ENCODE results near the gene TFG. TPM values are rescaled to one million over a fixed set of nuclear protein-coding genes. Genes with fewer than 3 reads are reported as not detected.

The TFG gene
- total and polyA plus RNA-seq, 10 of the 15 experiments (the other 5 are each of a cell fraction or from before 2014, with no cell fraction given), result 29.3 to 126 (median 57.6) TPM

DNA sequence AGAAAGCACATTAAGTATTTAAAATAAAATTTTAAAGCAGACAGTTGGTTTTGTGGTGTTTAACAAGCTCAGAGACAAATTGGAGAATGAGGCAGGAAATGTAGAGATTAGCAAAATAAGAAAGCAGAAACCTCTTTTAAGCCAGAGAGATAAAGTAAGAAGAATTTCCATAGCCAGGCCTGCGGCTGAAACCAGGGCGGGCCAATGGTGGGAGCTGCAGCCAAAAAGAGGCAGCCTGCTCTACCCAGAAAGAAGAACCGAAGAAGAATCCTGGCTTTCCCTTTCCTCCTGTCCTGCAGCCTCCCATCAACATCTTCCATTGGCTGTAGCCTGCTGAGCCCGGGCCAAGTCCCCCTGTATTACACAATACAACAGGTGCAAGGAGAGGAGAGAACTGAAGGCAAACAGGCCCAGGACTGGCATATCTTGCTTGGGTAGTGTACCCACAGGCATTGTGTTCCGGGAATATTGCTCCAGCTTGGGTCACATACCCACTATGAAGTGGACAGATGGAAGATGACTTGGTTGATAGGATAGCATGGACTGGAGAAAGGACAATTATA lies 11.5 kb upstream of the TFG start:
- CTCF ChIA-PET, result interaction anchor here (1.2 kb wide), 1 partner anchor 11 kb away, joined by 4 read pairs; no protein-coding TSS in a partner anchor
- DNase-seq (ENCODE audit: low read depth, low spot score), result no peak
- WGBS (ENCODE audit: insufficient coverage, insufficient replicate concordance, low lambda C conversion rate, missing lambda C conversion rate), result 45% methylated on average over 5 of the region's 5 CpGs
- intact Hi-C loops (cut with micrococcal nuclease; ENCODE audit: unreplicated experiment), result no loop called here
- Histone ChIP-seq H2AFZ (ENCODE audit: control insufficient read depth, low read depth, low read length) (no peak overlapping the region), H3K36me3 (ENCODE audit: control insufficient read depth in 2 of 2, insufficient read depth in 2 of 2, low read length in 1 of 2) (no peaks in the 10 kb centered on the region), H3K4me1 (ENCODE audit: control insufficient read depth, insufficient read depth, low read length) (no peaks in the 10 kb centered on the region), H3K27ac (ENCODE audit: control insufficient read depth, insufficient read depth) (no peak overlapping the region), H3K4me3 (no peak overlapping the region), H3K79me2 (ENCODE audit: control insufficient read depth, insufficient read depth, low read length) (no peaks in the 10 kb centered on the region), H3K27me3 (replicated peaks in 1 of 2; ENCODE audit: control insufficient read depth in 2 of 2, insufficient read depth in 2 of 2, low read length in 1 of 2) (no peaks in the 10 kb centered on the region), H3K9me3 (replicated peaks; ENCODE audit: control insufficient read depth, insufficient read depth, low read length) (no peaks in the 10 kb centered on the region; the same call in 2 of the 3 replicates), H3K4me2 (ENCODE audit: control insufficient read depth, insufficient read depth) (no peak overlapping the region), H4K20me1 (ENCODE audit: control insufficient read depth, insufficient read depth) (no peaks in the 10 kb centered on the region), H3K9ac (ENCODE audit: control insufficient read depth, insufficient read depth, low read length) (no peak overlapping the region)
- POLR2A ChIA-PET, result no interaction called here
- in situ Hi-C loops (cut with MboI), result no loop called here
- RAD21 ChIA-PET (ENCODE audit: unreplicated experiment), result no interaction called here
- no peak for FAIRE-seq
- BruUV-seq (replicated peaks), result no TSS peak
- SMC1A ChIA-PET (ENCODE audit: uncharacterized antibody, unreplicated experiment), result interaction anchor here (1.0 kb wide), 1 partner anchor 230 kb away, joined by 3 read pairs; no protein-coding TSS in a partner anchor
- TF ChIP-seq SP1 (IDR thresholded peaks at IDR 0.05; ENCODE audit: low read depth, low read length), result no peak
- TF ChIP-seq ETV6 (conservative IDR thresholded peaks at IDR 0.05 in 1 of 2, IDR thresholded peaks at IDR 0.05 in 1 of 2; ENCODE audit: borderline replicate concordance in 1 of 2, low read depth in 1 of 2), result no peak
- TF ChIP-seq RBBP5 (conservative IDR thresholded peaks at IDR 0.05), result no peak
- TF ChIP-seq LARP7 (IDR thresholded peaks at IDR 0.05), result no peak
- no peak for TF ChIP-seq EED (IDR thresholded peaks at IDR 0.05; ENCODE audit: low read depth)
- no peak for ATAC-seq

DNA sequence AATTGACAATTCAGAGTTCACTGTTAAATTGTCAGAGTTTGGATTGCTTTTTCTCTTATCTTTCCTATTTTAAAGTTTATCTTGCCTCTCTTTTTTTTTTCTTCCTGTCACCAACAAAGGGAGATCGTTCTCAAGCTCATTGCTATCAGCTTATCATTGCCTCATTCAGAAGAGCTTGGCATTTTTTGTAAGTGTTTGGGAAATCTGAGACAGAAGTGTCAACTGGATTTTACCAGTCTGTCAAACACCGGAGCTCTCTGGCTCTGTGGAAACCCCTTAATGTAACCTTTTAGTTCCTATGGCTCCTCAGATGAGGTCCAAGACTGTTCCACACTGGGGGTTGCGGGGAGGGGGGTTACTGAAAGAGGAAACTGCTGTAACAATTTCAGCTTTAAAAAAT lies 10.6 kb upstream of the TFG start:
- 36% methylated on average over 3 of the region's 3 CpGs for WGBS (ENCODE audit: insufficient coverage, insufficient replicate concordance, low lambda C conversion rate, missing lambda C conversion rate)
- no TSS peak for BruUV-seq (replicated peaks)
- TF ChIP-seq SMARCA5 (IDR thresholded peaks at IDR 0.05) (no peak), JUND (IDR thresholded peaks at IDR 0.05; ENCODE audit: low read depth, low read length) (no peak), ZNF24 (IDR thresholded peaks at IDR 0.05) (no peak), POLR2AphosphoS5 (IDR thresholded peaks at IDR 0.05; ENCODE audit: low read length) (no peak), FOXM1 (IDR thresholded peaks at IDR 0.05; ENCODE audit: low read depth, low read length) (no peak), GATAD2B (conservative IDR thresholded peaks at IDR 0.05; ENCODE audit: low read depth) (no peak), POU2F2 (IDR thresholded peaks at IDR 0.05; ENCODE audit: borderline replicate concordance, low read depth, low read length) (no peak)
- TF ChIP-seq, protein P1, sequence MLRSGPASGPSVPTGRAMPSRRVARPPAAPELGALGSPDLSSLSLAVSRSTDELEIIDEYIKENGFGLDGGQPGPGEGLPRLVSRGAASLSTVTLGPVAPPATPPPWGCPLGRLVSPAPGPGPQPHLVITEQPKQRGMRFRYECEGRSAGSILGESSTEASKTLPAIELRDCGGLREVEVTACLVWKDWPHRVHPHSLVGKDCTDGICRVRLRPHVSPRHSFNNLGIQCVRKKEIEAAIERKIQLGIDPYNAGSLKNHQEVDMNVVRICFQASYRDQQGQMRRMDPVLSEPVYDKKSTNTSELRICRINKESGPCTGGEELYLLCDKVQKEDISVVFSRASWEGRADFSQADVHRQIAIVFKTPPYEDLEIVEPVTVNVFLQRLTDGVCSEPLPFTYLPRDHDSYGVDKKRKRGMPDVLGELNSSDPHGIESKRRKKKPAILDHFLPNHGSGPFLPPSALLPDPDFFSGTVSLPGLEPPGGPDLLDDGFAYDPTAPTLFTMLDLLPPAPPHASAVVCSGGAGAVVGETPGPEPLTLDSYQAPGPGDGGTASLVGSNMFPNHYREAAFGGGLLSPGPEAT (IDR thresholded peaks at IDR 0.05; ENCODE audit: low read depth), result no peak
- TF ChIP-seq, protein P2, sequence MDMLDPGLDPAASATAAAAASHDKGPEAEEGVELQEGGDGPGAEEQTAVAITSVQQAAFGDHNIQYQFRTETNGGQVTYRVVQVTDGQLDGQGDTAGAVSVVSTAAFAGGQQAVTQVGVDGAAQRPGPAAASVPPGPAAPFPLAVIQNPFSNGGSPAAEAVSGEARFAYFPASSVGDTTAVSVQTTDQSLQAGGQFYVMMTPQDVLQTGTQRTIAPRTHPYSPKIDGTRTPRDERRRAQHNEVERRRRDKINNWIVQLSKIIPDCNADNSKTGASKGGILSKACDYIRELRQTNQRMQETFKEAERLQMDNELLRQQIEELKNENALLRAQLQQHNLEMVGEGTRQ (IDR thresholded peaks at IDR 0.05; ENCODE audit: borderline replicate concordance, low read depth, low read length), result no peak
- TF ChIP-seq, protein P3, sequence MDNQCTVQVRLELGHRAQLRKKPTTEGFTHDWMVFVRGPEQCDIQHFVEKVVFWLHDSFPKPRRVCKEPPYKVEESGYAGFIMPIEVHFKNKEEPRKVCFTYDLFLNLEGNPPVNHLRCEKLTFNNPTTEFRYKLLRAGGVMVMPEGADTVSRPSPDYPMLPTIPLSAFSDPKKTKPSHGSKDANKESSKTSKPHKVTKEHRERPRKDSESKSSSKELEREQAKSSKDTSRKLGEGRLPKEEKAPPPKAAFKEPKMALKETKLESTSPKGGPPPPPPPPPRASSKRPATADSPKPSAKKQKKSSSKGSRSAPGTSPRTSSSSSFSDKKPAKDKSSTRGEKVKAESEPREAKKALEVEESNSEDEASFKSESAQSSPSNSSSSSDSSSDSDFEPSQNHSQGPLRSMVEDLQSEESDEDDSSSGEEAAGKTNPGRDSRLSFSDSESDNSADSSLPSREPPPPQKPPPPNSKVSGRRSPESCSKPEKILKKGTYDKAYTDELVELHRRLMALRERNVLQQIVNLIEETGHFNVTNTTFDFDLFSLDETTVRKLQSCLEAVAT (IDR thresholded peaks at IDR 0.05), result no peak

More for the DNA sequence above, 10.6 kb upstream of the TFG start:
- Histone ChIP-seq H3K79me2 (ENCODE audit: control insufficient read depth, insufficient read depth, low read length) (no peaks in the 10 kb centered on the region), H3K4me2 (ENCODE audit: control insufficient read depth, insufficient read depth) (no peak overlapping the region), H3K4me1 (ENCODE audit: control insufficient read depth, insufficient read depth, low read length) (peaks cover 4% of the 10 kb centered on the region; the same call in 1 of the 2 replicates), H3K27me3 (replicated peaks in 1 of 2; ENCODE audit: control insufficient read depth in 2 of 2, insufficient read depth in 2 of 2, low read length in 1 of 2) (no peaks in the 10 kb centered on the region), H3K27ac (ENCODE audit: control insufficient read depth, insufficient read depth) (no peak overlapping the region), H3K4me3 (no peak overlapping the region), H4K20me1 (ENCODE audit: control insufficient read depth, insufficient read depth) (no peaks in the 10 kb centered on the region), H2AFZ (ENCODE audit: control insufficient read depth, low read depth, low read length) (no peak overlapping the region), H3K9me3 (replicated peaks; ENCODE audit: control insufficient read depth, insufficient read depth, low read length) (no peaks in the 10 kb centered on the region; the same call in 2 of the 3 replicates), H3K9ac (ENCODE audit: control insufficient read depth, insufficient read depth, low read length) (no peak overlapping the region), H3K36me3 (ENCODE audit: control insufficient read depth in 2 of 2, insufficient read depth in 2 of 2, low read length in 1 of 2) (no peaks in the 10 kb centered on the region)
- FAIRE-seq (no peak), DNase-seq (ENCODE audit: low read depth, low spot score) (no peak), ATAC-seq (no peak)
- CTCF ChIA-PET, result interaction anchor here (0.7 to 1.2 kb wide), 3 partner anchors 10 to 108 kb away, joined by 3 to 4 read pairs (median 3); no protein-coding TSS in a partner anchor
- intact Hi-C loops (cut with micrococcal nuclease; ENCODE audit: unreplicated experiment), result no loop called here
- in situ Hi-C loops (cut with MboI), result no loop called here
- SMC1A ChIA-PET (ENCODE audit: uncharacterized antibody, unreplicated experiment), result interaction anchor here (0.7 to 1.1 kb wide), 4 partner anchors 12 to 1020 kb away, joined by 3 read pairs; no protein-coding TSS in a partner anchor
- POLR2A ChIA-PET, result no interaction called here
- RAD21 ChIA-PET (ENCODE audit: unreplicated experiment), result interaction anchor here (0.6 kb wide), 1 partner anchor 588 kb away, joined by 3 read pairs; no protein-coding TSS in a partner anchor
